ENCODE measurements around the gene CCDC88B. TPM values are rescaled to one million over a fixed set of nuclear protein-coding genes. Genes with fewer than 3 reads are reported as not detected.
A peak's percentile ranks its signal among the peaks of the same experiment; 100 is the strongest.

CCDC88B gene
- total and polyA plus RNA-seq, 2 experiments from 2014 or later, result 1.8 to 2.6 TPM

DNA sequence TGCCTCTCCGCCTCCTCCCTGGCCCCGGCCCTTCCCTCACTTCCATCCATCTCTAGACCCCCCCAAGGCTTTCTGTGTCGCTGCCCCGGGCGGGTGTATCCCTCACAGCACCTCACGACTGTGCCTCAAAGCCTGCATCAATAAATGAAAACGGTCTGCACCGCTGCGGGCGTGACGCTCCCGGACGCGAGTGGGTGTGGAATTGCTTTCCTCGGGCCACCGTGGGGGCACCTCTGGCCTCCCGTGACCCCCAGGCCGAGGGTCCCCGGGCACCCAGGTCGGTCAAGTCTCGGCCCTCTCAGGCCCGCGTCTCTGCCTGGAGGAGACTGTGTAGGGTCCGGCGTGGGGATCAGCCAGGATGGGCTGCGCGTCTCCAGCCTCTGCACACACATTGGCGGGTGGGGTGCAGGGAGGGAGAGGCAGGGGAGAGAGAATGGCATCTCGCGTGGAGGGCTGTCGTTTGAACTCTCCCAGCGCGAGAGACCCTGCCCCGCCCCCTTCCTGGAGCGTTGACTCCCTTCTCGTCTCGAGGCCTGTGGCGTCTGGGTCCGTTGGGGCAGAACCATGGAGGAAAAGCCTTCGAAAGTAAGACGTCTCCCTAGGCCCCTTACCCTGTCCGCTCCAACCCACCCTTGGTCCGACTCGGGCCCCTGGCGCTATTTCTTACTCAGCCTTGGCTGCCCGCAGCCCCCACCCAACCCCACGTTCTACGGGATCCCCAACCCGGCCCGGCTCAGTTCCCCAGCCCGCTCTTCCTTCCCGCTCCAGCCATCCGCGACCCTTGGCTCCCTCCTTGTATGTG, 40.0 kb upstream of the CCDC88B start, which contains the start of gene CATSPERZ:
TSS of gene CATSPERZ (plus strand) at position 512 of the 802 bp plus-strand sequence. CDS start at position 565, 53 bp downstream.
- H3K27ac ChIP-seq, result no peak within 1 kb of the TSS
- 5% methylated on average over 40 to 54 of the region's 54 CpGs for WGBS, 2 experiments (ENCODE audit: low coverage in 1 of 2, low lambda C conversion rate in 2 of 2, missing lambda C conversion rate in 2 of 2)
- no peaks in the 10 kb centered on the region for H4K20me1 ChIP-seq (ENCODE audit: insufficient read depth)
- H3F3A ChIP-seq (ENCODE audit: insufficient read depth), result 0 out of 2 replicates have a peak, but pooled peaks cover 11% of the 10 kb centered on the region
- no peaks in the 10 kb centered on the region for H3K36me3 ChIP-seq (ENCODE audit: low read depth)
- in situ Hi-C loops (cut with MboI), result no loop called here
- H3K4me3 ChIP-seq, result peak within 1 kb of the TSS; percentile 71
- H3K9ac ChIP-seq, result peak within 1 kb of the TSS; percentile 52
- H3K27me3 ChIP-seq (replicated peaks; ENCODE audit: insufficient read depth), result peaks cover 4% of the 10 kb centered on the region; the same call in 1 of the 2 replicates
- H3K79me2 ChIP-seq (ENCODE audit: insufficient read depth), result no peaks in the 10 kb centered on the region
- H3K4me1 ChIP-seq (ENCODE audit: insufficient read depth), result peaks cover 7% of the 10 kb centered on the region; the same call in 1 of the 2 replicates
- TF ChIP-seq EZH2phosphoT487 (IDR thresholded peaks at IDR 0.05; ENCODE audit: insufficient read depth, low read depth), result no peak
- no peak for TF ChIP-seq EZH2 (IDR thresholded peaks at IDR 0.05; ENCODE audit: insufficient read depth, poor library complexity, severe bottlenecking)
- DNase-seq, result peak; percentile 31
- peak within 1 kb of the TSS; percentile 85 for H3K4me2 ChIP-seq (ENCODE audit: unreplicated experiment)
- H2AFZ ChIP-seq, result peak within 1 kb of the TSS; percentile 80
- H3K9me3 ChIP-seq (ENCODE audit: low read depth), result no peaks in the 10 kb centered on the region
- H3K9me2 ChIP-seq (ENCODE audit: insufficient read depth), result no peaks in the 10 kb centered on the region

DNA sequence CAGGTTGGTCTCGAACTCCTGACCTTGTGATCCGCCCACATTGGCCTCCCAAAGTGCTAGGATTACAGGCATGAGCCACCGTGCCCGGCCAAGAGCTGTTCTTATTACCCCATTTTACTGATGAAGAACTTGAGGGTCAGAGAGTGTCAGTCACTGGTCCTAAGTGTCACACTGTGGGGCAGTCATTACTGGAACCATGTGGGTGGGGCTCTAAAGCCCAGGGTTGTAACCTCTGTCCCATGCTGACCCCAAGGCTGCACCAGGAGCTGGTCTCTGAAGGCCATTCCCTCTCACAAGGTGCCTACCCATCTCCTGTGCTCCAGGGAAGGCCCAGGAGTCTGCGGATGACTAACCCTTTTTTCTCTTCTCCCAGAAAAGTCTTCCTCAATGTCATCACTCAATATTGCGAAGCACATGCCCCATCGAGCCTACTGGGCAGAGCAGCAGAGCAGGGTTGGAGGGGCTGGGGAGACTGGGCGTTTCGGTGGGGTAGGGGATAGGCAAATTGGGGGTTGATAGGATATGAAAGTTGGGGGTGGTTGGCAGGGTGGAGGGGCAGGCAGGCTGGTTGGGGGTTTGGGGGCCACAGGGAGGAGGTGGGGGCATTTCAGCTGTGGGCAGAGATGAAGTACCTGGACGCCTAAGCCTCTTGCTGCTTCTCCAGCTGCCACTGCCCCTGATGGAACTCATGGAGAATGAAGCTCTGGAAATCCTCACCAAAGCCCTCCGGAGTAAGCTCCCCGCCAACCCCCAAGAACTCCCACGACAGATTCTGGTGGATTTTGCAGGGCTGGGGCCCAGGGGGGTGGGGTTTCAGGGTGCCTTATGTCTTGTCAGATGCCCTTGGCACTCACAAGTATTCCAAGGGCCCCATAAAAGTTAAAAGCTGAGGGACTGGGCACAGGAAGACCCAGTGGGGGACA, 36.6 kb upstream of the CCDC88B start:
- 75% methylated on average over 12 to 13 of the region's 13 CpGs for WGBS, 2 experiments (ENCODE audit: low coverage in 1 of 2, low lambda C conversion rate in 2 of 2, missing lambda C conversion rate in 2 of 2)
- TF ChIP-seq EZH2 (IDR thresholded peaks at IDR 0.05; ENCODE audit: insufficient read depth, poor library complexity, severe bottlenecking) (no peak), EZH2phosphoT487 (IDR thresholded peaks at IDR 0.05; ENCODE audit: insufficient read depth, low read depth) (no peak)
- no peak overlapping the region for H3K9ac ChIP-seq
- in situ Hi-C loops (cut with MboI), result no loop called here
- DNase-seq, result no peak
- H3K9me2 ChIP-seq (ENCODE audit: insufficient read depth), result no peaks in the 10 kb centered on the region
- H3K27ac ChIP-seq, result no peak overlapping the region
- no peak overlapping the region for H3K4me2 ChIP-seq (ENCODE audit: unreplicated experiment)
- H3K4me3 ChIP-seq, result no peak overlapping the region
- H3K79me2 ChIP-seq (ENCODE audit: insufficient read depth), result peaks cover 11% of the 10 kb centered on the region; the same call in 1 of the 2 replicates
- 0 out of 2 replicates have a peak, but pooled peaks cover 11% of the 10 kb centered on the region for H3F3A ChIP-seq (ENCODE audit: insufficient read depth)
- H3K36me3 ChIP-seq (ENCODE audit: low read depth), result no peaks in the 10 kb centered on the region
- H4K20me1 ChIP-seq (ENCODE audit: insufficient read depth), result no peaks in the 10 kb centered on the region
- H3K4me1 ChIP-seq (ENCODE audit: insufficient read depth), result peaks cover 13% of the 10 kb centered on the region
- H2AFZ ChIP-seq, result no peak overlapping the region
- no peaks in the 10 kb centered on the region for H3K9me3 ChIP-seq (ENCODE audit: low read depth)
- H3K27me3 ChIP-seq (replicated peaks; ENCODE audit: insufficient read depth), result peaks cover 4% of the 10 kb centered on the region; the same call in 1 of the 2 replicates

DNA sequence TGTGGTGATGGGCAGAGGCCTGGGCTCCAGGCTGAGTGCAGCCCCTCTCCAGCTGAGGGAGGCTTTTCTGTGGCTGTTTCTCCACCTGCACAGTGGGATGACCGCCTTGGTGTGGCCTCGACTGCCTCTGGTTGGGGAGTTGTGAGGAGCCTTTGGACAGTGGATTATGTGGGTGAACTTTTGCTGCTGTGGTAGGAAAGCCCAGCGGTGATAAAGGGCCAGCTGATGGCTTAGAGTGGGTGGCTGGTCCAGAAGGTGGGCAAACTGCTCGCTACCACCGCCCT, 36.0 kb upstream of the CCDC88B start:
- no peak for TF ChIP-seq EZH2 (IDR thresholded peaks at IDR 0.05; ENCODE audit: insufficient read depth, poor library complexity, severe bottlenecking)
- no peak for TF ChIP-seq EZH2phosphoT487 (IDR thresholded peaks at IDR 0.05; ENCODE audit: insufficient read depth, low read depth)
- H4K20me1 ChIP-seq (ENCODE audit: insufficient read depth), result no peaks in the 10 kb centered on the region
- H3K9me2 ChIP-seq (ENCODE audit: insufficient read depth), result no peaks in the 10 kb centered on the region
- no peak overlapping the region for H3K9ac ChIP-seq
- H3K4me1 ChIP-seq (ENCODE audit: insufficient read depth), result peaks cover 13% of the 10 kb centered on the region
- H3K4me3 ChIP-seq, result peak overlapping the region; percentile 87
- H3K27ac ChIP-seq, result peak overlapping the region; percentile 81; the same call in 1 of the 2 replicates
- 40 to 42% methylated on average over 5 of the region's 5 CpGs for whole genome bisulfite sequencing, 2 experiments (ENCODE audit: low coverage in 1 of 2, low lambda C conversion rate in 2 of 2, missing lambda C conversion rate in 2 of 2)
- H3K36me3 ChIP-seq (ENCODE audit: low read depth), result no peaks in the 10 kb centered on the region
- no peaks in the 10 kb centered on the region for H3K9me3 ChIP-seq (ENCODE audit: low read depth)
- H3K79me2 ChIP-seq (ENCODE audit: insufficient read depth), result peaks cover 11% of the 10 kb centered on the region; the same call in 1 of the 2 replicates
- peaks cover 4% of the 10 kb centered on the region; the same call in 1 of the 2 replicates for H3K27me3 ChIP-seq (replicated peaks; ENCODE audit: insufficient read depth)
- in situ Hi-C loops (cut with MboI), result no loop called here
- H3K4me2 ChIP-seq (ENCODE audit: unreplicated experiment), result peak overlapping the region; percentile 88
- peak overlapping the region; percentile 76; the same call in 1 of the 2 replicates for H2AFZ ChIP-seq
- H3F3A ChIP-seq (ENCODE audit: insufficient read depth), result 0 out of 2 replicates have a peak, but pooled peaks cover 11% of the 10 kb centered on the region
- no peak for DNase-seq
